ENCODE data around the gene CCDC88C.

The CCDC88C gene

DNA sequence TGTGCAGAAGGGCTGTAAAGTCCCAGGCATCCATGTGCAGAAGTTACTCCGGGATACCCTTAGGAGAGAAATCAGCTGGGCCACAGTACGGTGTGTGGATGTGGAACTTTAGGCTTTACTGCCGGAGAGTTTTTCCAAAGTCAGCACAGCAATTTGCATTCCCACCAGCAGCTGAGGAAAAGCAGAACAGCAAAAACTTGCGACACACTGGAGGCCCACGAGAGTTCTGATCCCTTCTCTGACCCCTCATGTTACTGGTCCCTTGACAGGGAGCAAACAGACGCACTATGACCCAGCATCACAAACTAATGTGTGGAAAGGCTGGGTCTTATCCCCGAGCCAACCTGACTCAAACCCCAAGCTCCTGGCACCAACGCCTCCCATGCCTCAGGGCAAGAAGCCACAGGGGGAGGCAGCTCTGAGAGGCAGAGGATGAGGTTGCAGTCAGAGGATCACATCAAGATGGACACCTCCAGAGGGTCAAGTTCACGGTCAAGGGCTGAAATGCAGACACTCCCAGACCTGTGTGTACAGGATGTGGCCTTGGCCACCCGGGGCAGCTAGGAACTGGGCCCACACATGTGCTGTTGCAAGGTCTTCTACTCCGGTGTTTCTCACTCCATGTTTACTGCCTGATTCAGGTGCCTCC is 38.6 kb downstream of the CCDC88C start:
- DNase-seq (ENCODE audit: low read depth, low spot score): no peak

DNA sequence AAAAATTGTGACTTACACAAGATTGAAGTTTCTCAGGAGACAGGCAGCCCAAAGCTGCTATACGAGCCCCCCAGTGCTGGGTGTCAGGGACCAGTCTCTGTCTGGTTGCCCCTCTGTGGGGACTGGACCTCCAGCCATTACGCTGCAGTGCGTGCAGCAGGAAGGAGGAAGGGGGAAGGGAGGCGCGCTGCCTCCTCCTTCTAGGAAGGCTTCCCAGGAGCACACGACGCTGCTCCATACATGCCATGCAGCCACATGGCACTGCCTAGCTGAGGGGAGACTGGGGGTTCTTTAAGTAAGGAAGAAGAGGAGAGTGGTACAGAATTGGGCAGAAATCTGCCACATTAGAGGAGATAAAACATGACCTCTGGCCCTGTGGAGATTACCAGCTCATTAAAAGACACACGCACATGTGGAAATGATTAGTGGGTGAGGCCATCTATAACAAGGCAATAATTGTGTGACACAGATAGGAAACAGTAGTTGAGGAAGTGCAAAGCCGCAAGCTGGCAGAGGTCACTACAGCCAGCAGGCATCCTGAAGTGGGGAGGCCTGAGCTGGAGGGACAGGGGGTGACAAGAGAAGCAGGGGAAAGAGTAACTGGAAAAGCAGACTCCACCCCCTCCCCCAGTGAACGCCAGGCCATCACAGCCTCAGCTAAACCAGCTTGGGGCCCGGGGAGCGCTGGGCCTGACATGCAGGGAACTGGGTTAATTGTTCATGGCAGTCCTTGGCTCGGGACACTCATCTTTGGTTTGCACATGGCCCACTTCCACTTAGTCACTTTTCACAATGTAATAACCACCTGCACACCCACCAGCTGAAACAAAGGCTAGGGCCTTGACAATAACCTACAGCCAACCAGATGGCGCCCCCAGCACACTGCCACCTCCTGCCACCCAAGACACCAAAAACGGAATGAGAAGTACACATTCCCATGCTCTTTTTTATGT is 39.6 kb downstream of the CCDC88C start:
- no peak for DNase-seq (ENCODE audit: low read depth, low spot score)

GRCh38 chr14:91376547-91377477 is 40.8 kb downstream of the CCDC88C start:
- DNase-seq (ENCODE audit: low read depth, low spot score): no peak

GRCh38 chr14:91375720-91376452 is 41.7 kb downstream of the CCDC88C start:
- no peak for DNase-seq (ENCODE audit: low read depth, low spot score)

DNA sequence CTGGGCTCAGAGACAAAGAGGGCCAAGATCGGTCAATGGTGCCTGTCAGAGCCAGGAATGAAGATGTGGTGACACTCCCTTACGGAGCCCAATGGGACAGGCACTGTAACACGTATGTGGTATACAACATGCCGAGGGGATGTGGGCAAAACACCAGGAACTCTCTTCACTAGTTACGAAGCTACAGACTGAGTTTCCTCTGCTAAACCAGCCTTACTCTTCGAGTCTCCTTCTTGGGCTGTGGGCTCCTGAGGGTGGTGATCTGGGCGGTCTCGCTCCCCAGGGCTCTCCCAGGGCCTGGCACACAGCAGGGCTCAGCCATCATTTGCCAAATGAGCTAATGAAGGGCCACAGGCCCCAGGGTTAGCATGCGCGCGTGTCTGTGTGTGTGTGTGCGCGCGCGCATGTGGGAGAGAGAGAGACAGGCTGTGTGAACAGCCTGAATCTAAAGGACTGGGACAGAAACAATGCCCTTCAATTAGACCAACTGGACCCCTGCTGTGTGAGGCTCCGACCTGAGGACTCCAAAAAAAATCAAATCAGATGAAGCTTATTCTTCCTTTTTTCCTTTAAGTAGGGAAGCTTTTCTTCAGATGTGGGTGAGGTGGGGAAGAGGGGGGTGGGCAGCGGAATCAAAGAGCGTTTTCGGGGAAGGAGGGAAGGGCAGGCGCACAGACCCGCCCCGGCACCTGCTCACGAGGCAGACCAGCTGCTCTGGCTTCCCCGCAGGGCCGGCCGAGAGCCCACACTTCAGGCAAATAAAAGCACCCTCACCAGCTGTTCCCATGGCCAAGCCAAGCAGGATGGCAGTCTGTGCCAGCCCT is 42.5 kb downstream of the CCDC88C start:
- no peak for DNase-seq (ENCODE audit: low read depth, low spot score)

GRCh38 chr14:91374287-91374878 is 43.2 kb downstream of the CCDC88C start:
- DNase-seq (ENCODE audit: low read depth, low spot score): no peak

GRCh38 chr14:91373591-91374254 is 43.9 kb downstream of the CCDC88C start:
- no peak for DNase-seq (ENCODE audit: low read depth, low spot score)

- DNase-seq (ENCODE audit: low read depth, low spot score): no peak
Observed at GRCh38 chr14:91372671-91373495, 44.7 kb downstream of the CCDC88C start.

GRCh38 chr14:91371990-91372375 is 45.6 kb downstream of the CCDC88C start:
- DNase-seq (ENCODE audit: low read depth, low spot score): no peak

DNA sequence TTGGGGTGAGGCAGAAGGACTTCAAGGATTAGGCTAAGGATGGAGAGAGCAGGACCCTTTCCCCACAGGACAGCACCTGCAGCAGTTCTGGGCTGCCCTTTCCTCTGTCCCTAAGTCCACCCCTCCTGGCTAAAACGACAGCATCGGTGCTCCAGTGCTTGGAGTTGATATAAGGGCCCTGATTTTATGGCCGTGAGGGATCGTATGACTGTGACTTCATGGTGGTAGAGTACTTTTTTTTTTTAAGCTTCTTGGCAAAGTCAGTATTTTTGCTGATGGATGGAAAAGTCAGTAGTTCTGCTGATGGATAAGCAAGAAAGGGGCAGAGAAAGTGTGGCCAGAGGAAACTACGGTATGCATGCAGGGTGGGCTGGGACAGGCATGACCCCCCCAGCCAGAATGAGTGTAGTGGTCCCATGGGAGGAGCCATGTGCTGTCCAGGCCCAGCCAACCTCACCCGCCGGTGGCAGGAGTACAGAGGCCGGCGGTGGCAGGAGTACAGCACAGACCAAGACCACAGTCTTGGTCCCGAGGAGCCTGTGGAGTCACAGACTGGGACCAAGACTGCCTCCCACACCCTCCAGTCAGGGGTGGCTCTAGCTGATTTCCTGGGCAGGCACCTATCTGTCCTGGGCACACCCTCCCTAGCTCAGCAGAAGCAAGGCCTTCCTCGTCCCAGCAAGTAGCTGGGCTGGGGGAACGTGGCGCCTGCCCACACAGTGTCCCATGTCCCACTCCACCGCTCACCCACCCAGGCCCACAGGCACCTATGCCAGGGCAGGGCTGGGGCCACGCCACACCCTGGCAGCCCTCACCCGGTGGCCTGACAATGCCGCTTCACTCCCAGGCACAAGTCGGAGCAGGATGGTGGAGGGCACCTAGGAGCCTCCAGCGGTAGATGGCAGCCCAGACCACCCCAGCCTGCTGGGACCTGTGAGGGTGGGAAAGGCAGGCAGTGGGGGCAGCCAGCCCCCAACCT is 46.3 kb downstream of the CCDC88C start:
- DNase-seq (ENCODE audit: low read depth, low spot score): no peak

DNA sequence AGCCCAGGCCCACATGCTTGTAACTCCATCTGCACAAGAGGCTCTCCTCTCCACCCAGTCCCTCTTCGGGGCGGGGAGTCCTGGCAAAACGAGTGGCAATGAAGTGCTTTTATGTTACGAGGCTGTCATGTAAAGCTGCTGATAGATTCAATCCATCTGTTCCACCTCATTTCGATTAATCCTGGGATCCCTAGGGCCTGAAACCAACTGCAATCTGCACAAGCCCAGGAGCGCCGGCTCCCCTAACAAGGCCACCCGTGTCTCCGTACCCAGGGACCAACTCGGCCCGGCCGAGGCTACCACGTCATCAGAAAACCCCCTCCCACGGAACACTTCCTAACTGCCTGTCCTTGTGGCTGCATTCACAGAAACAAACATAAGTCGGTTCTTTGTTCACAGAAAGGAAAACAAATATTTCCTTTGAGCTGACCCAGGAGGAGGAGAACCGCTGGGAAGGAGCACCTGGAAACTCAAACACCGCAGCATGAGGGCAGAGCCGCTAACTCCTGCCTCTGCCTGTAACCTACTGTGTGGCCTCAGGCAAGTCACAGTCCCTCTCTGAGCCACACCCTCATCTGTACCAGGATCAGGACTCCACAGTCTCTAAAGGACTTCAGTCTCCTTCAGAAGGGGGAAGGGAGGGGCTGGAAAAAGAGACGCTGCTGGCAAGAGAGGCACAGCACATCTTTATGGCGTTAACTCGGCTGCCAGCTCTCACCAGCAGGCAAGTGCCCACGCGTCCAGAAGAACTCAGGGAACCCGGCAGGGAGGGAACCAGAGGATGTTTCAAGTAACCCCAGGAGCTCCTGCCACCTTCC is 47.8 kb downstream of the CCDC88C start:
- no peak for DNase-seq (ENCODE audit: low read depth, low spot score)

GRCh38 chr14:91368776-91369416 is 48.7 kb downstream of the CCDC88C start:
- no peak for DNase-seq (ENCODE audit: low read depth, low spot score)

GRCh38 chr14:91367173-91368171 is 50.1 kb downstream of the CCDC88C start:
- DNase-seq (ENCODE audit: low read depth, low spot score): peak; percentile 98

DNA sequence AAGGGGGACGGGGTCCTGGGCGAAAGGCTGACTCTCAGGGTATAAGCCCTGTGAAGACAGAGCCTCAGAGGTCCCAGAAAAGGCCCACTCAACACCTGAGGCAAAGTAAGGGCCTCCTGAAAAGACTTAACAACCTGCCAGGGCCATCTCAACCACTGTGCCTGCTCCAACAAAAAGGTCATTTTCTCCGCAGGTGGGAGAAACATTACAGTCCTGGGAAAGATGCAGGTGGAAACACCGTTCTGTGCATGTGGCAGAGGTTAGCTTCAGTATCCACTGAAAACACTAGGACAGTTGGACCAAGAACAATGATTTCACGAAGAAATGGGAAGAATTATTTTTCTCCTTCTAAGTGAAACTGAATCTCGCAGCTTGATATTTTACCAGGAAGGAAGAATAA is 50.9 kb downstream of the CCDC88C start:
- DNase-seq (ENCODE audit: low read depth, low spot score): no peak

DNA sequence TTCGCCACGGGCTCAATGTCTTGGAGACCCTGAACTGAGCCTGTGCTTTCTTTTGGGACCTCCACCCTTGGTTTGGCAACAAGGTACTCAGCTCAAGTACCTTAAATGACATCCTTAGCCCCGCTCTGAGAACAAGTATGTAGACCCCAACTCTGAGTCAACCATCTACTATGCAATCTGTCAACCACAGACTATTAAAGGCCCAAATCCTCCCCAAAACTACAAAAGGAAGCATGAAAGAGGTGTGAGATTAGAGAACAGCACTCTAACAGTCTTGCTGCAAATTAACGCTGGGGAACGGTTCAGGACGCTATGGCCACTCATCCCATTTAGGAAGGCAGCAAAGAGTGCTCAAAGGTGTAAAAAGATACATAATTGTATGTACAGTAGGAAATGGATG is 52.1 kb downstream of the CCDC88C start:
- no peak for DNase-seq (ENCODE audit: low read depth, low spot score)

All from astrocyte of the hippocampus (primary cell).